NOMO-1 treated with DMSO at 0.1 percent for 48 hours (cell line): ENCODE data around the gene KRTAP4-5.
A peak's percentile ranks its signal among the peaks of the same experiment; 100 is the strongest.
"Not testable (repeated sequence)": the region's sequence is repeated elsewhere in the genome, so short reads cannot be mapped to it uniquely, and the experiment has no call there.

Experiments
- DNase-seq: peaks from one replicate; lab custom pipeline; 2025; ENCODE audit not compliant: unreplicated experiment; lab: John Stamatoyannopoulos, UW

The KRTAP4-5 gene

GRCh38 chr17:41111151-41111885 is 38.3 kb downstream of the KRTAP4-5 start:
- no peak for DNase-seq

GRCh38 chr17:41108728-41109386 is 40.8 kb downstream of the KRTAP4-5 start:
- peak; percentile 26 for DNase-seq

- DNase-seq: no peak
Observed at GRCh38 chr17:41107941-41108450, 41.6 kb downstream of the KRTAP4-5 start.

DNA sequence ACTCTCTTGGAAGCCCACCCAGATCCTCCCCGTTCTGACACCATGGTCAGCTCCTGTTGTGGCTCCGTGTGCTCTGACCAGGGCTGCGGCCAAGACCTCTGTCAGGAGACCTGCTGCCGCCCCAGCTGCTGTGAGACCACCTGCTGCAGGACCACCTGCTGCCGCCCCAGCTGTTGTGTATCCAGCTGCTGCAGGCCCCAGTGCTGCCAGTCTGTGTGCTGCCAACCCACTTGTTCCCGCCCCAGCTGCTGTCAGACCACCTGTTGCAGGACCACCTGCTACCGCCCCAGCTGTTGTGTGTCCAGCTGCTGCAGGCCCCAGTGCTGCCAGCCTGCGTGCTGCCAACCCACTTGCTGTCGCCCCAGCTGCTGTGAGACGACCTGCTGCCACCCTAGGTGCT is 44.3 kb downstream of the KRTAP4-5 start, which contains the start of gene KRTAP4-9:
Gene KRTAP4-9 (plus strand): TSS at position 43 of the 400 bp plus-strand sequence. CDS start 0 bp downstream, at position 43.
- not testable (repeated sequence) for DNase-seq

DNA sequence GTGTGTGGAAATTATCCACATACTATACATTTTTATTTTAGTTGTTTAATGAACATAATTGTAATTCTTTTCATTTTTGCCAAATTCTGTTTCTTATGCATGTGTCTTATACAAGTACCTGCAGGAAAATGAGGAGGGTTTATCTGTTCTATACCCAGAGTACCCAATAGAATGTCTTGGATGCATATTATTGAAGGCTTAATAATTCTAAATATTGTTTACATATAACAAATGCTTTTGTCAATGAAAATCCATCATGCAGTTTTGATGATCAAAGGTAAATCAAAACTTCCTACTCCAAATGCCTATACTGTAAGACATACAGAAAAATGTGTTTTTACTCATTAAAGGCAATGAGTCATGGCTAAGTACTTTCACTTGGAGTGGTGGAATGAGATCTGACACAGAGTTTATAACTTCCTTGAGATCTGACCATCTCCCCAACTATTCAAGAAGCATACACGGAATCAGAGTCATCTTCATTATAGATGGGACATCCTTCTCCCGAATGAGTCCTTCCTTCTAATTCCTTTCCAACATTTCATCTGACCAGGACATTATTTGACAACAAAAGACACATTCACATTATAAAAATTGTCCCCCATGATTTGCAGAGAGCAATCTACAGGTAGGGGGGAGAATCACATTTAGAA is 45.1 kb downstream of the KRTAP4-5 start:
- not testable (repeated sequence) for DNase-seq

- no peak for DNase-seq
Observed at GRCh38 chr17:41103896-41104295, 45.7 kb downstream of the KRTAP4-5 start.

- DNase-seq: no peak
Observed at GRCh38 chr17:41101586-41102259, 47.9 kb downstream of the KRTAP4-5 start, which contains the start of gene KRTAP4-16. KRTAP4-16 (minus strand) TSS chr17:41102209; CDS start chr17:41102209, 0 bp downstream.

DNA sequence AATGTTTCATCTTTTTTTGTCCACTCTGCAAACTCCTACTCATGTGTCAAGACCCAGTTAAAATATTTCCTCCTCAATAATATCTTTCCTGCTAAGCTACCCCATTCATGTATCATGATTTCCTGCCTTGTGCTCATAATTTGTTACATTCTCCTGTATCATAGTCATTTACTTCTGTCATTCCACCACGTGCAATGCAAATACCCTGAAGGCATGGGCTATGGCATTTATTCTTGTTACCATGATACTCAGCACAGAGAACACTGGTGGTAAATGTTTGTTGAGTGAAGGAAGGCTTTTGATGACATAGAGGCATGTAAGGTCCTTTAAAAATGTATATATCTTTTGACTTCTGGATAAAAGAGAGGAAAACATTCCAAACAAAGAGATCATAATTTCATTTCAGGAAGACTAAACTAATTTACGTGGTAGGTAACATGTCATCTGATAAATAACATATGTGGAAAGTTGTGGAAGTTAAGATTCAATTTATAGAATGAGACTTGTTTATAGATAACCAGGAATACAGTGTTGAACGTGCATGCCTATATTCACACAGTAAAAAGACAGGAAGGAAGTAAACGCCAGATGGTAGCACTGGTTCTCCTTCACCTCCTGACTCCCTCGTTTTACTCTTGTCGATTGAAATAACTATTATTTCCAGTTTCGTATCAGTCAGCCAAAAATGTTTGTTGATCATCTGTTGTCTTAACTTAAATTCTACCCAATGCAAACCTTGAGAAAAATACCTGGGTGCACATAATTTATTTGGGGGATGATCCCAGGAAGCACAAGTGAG is 49.7 kb downstream of the KRTAP4-5 start:
- not testable (repeated sequence) for DNase-seq
